C4-2B (cell line): ENCODE results near the gene GALNT2.

ENCODE experiments used
- H3K27ac ChIP-seq: fragments of 450-650 bp; 2 replicates; pipeline ENCODE4 v1.5.1; 2017
- CTCF ChIP-seq: fragments of 450-650 bp; conservative IDR thresholded peaks from 2 replicates; pipeline ENCODE4 v1.5.1; 2017; ENCODE audit warnings: mild to moderate bottlenecking
- ZFX ChIP-seq: fragments of 450-650 bp; IDR thresholded peaks from 2 replicates; pipeline ENCODE4 v1.6.1; 2017

Gene GALNT2

GRCh38 chr1:230079199-230080024, 12.4 kb downstream of the GALNT2 start:
- no peak overlapping the region for H3K27ac ChIP-seq
- TF ChIP-seq ZFX (no peak), CTCF (no peak)

GRCh38 chr1:230080822-230081221, 13.8 kb downstream of the GALNT2 start:
- TF ChIP-seq CTCF, result no peak
- no peak for TF ChIP-seq ZFX
- no peak overlapping the region for H3K27ac ChIP-seq

GRCh38 chr1:230081751-230082150, 14.7 kb downstream of the GALNT2 start:
- H3K27ac ChIP-seq, result no peak overlapping the region
- TF ChIP-seq ZFX (no peak), CTCF (no peak)

GRCh38 chr1:230082211-230082610, 15.2 kb downstream of the GALNT2 start:
- TF ChIP-seq ZFX (no peak), CTCF (no peak)
- H3K27ac ChIP-seq, result no peak overlapping the region

DNA sequence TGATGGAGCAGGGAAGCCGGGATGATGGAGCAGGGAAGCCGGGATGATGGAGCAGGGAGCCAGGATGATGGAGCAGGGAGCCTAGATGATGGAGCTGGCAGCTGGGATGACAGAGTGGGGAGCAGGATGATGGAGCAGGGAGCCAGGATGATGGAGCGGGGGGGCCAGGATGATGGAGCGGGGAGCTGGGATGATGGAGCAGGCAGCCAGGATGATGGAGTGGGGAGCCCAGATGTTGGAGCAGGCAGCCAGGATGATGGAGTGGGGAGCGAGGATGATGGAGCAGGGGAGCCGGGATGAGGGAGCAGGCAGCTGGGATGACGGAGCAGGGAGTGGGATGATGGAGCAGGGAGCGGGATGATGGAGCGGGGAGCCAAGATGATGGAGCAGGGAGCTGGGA, 16.0 kb downstream of the GALNT2 start:
- no peak for TF ChIP-seq CTCF
- TF ChIP-seq ZFX, result no peak
- no peak overlapping the region for H3K27ac ChIP-seq

- no peak for TF ChIP-seq CTCF
- TF ChIP-seq ZFX, result no peak
- H3K27ac ChIP-seq, result no peak overlapping the region
These were observed 16.8 kb downstream of the GALNT2 start for GRCh38 chr1:230083746-230084407.
